Brain pericyte (primary cell): Measurements from ENCODE around the gene ACTR10.

Experiments
- DNase-seq: peaks from one replicate; pipeline ENCODE4 v3.0.0-alpha.2; 2012; ENCODE audit warnings: low read depth, low spot score

The ACTR10 gene

GRCh38 chr14:58281969-58282368 lies 82.0 kb downstream of the ACTR10 start:
- DNase-seq, result no peak

- DNase-seq, result no peak
Observed at GRCh38 chr14:58282925-58283593, 83.1 kb downstream of the ACTR10 start.

DNA sequence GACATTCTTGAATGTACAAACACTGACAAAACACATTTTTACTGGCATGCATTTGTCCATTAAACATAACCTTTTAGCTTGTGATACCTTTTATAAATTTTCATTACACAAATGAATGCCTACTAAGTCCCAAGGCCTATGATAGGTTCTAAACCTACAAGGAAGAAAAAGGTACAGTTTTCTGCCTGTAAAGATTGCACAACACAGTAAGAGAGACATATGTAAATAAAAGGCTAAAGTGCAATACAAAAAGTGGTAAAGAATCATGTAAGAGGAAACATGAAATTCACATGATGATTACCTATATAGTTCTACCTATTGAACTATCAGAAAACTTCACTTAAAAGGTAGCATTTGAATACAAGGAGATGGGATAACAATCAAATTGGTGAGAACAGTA lies 83.8 kb downstream of the ACTR10 start:
- no peak for DNase-seq

DNA sequence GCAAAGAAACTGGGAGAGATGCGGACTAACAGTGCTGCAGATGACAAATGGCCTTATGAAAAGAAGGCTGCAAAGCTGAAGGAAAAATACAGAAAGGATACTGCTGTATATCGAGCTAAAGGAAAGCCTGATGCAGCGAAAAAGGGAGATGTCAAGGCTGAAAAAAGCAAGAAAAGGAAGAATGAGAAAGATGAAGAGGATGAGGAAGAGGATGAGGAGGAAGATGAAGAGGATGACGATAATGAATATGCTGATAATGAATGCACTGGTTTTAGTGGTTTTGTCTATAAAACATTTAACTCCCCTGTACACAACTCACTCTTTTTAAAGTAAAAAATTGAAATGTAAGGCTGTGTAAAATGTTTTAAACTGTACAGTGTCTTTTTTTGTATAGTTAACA lies 85.2 kb downstream of the ACTR10 start:
- DNase-seq, result no peak
